GM18508 (cell line): ENCODE results near the gene FYN.
A peak's percentile ranks its signal among the peaks of the same experiment; 100 is the strongest.
"Not testable (repeated sequence)": the region's sequence is repeated elsewhere in the genome, so short reads cannot be mapped to it uniquely, and the experiment has no call there.

Experiments
- ATAC-seq: cut with Tn5 transposase; IDR thresholded peaks from one replicate; pipeline ENCODE4 v1.9.1; 2021; ENCODE audit warnings: moderate number of reproducible peaks; ENCODE audit not compliant: insufficient read depth, unreplicated experiment

Gene FYN

DNA sequence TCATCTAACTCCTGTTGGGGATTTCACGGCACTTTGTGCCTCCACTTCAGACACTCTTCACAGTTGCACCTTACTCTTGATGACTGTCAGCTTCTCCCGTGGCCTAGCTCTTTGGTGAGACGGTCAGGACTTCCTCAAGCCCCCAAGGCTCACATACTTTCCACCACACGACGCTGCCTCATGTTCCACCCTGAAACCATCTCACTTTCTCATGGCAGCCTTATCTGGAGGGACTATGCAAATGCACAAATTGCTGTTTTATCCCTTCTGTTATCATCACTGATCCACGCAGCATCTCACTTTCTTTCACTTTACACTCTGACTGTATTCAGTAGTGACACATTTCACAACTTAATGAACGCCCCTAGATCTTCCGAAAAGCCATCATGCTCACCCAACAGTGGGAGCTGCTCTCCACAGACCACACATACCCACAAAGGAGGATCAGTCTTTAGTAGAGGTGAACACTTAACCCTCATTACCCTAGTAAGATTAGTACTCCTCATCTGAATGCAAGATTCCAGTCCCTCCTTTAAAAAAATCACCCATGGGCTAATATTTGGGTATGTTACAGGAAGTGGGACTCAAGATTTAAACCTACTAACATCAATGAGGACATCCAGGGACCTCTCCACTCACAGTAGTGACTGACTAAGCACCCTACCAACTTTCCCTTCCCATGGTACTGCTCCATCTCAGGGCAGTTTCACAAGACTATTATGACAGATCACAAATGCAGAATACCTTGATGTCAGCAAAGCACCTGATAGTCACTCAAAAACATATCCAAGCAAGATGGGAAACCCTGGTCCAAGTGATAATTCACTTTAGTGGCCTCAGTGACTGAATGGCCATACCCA, 35.4 kb downstream of the FYN start:
- peak; percentile 66 for ATAC-seq

GRCh38 chr6:111837007-111837406, 36.2 kb downstream of the FYN start:
- no peak for ATAC-seq

GRCh38 chr6:111835807-111836206, 37.4 kb downstream of the FYN start:
- no peak for ATAC-seq

DNA sequence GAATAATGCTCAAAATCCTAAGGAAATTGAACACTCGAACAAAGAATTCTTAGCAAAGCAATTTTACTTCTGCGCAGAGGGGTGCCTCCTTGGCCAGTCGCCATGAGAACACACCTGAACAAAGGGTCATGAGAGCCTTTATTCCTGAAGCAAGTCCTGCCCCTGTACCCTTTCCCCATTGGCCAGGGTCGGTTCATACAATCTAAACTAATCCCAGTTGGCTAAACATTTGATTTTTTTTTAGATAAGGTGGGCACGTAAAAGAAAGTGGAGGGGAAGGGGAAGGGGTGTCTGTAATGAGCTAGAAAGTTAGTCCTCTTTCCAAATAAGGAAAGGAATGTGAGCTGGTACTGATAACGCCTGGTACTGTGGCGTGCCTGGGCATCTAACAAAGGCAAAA, 37.9 kb downstream of the FYN start:
- ATAC-seq, result not testable (repeated sequence)

DNA sequence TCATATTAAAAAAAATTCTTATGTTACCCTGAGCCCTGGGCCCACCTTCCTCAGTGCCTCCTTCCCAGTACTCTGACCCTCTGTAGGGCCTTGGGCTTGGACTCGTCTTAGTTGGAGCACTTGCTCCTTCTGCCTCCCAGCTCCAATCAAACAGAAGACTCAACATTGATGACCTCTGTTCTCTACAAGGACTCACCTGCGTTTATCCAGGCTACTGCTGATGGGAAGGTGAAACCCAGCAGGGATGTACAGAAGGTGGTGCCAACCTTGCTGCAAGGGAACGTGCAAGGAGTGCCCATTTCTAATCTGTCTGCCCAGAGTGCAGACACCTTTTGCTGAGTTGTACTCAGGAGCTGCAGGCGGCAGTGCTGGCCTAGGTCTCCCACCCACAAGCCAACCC, 38.9 kb downstream of the FYN start:
- ATAC-seq, result no peak

DNA sequence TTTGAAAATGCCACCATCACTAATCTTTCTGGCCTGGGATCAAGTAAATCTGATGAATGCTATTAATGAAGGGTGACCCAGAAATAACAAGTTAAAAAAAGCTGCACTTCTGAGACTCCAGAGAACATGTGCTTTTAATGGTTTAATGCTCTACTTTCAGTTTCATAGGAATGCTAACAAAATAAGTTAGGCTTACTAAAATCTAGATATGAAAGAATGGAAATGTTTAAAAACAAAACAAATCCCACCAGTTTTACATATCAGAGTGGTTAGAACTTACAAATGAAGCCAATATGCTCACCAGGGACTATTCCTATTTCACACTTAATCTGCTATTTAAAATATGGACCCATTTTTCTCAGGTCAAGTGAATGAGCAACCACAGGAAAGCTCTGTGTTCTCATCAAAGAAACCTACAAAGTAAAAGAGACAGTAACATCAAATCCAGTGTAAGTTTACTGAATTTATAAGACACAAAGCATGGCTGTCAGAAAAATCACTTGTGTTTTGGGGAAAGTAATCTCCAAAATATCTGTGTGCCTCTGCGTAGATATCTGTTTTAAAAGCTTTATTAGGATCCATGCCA, 40.3 kb downstream of the FYN start:
- ATAC-seq, result no peak

DNA sequence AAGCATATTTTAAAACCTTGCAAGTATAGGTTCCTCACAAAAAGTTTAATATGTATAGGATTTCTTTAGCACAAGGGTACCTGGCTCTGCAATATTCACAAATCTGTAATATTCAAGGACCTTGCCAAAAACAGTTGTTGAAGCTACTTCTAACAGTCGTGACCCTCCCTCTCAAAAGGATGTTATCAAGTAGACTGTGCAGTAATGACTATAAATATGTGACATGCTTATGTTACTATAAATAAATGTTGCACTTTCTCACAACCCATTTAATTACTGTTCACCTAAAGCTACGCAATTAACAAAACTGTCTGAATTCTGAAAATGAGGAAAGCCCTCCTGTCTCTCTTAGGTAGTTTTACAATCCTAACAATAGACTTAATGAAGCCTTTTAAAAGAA, 41.8 kb downstream of the FYN start:
- no peak for ATAC-seq

- no peak for ATAC-seq
Measured at GRCh38 chr6:111829998-111830397, 43.3 kb downstream of the FYN start.

DNA sequence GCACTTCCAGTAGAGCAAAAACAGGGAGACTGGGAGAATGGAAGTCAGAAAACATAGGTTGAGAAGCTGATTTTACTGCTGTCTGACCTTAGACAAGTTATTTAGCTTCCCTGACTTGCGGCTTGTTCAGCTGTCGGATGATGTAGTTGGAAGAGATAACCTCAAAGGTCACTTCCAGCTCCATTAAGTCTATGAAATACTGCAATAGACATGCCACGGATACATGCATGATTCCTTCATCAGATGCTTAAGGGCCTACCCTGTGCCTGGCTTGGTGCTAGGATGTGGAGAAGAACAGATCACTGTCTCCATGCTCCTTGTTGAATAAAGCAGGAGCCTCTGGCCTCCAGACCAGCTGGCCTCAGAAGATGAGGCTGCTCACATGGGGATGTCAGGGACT, 43.7 kb downstream of the FYN start:
- ATAC-seq, result no peak

DNA sequence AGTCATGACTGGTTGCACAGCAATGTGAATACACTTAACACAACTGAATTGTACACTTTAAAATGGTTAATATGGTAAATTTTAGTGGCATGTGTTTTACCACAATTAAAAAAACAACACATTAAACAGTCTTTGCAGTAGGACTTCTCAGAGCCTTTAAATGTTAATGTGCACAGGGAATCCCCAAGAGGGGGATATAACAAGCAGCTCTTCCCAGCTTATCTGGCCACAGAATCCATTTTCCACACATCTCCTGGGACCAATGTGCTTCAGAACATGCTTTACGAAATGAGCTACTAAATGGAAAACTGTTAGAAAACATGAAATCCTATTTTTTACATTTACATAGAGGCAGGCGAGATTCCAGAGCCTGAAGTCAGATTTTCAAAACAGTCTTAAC, 44.4 kb downstream of the FYN start:
- no peak for ATAC-seq

DNA sequence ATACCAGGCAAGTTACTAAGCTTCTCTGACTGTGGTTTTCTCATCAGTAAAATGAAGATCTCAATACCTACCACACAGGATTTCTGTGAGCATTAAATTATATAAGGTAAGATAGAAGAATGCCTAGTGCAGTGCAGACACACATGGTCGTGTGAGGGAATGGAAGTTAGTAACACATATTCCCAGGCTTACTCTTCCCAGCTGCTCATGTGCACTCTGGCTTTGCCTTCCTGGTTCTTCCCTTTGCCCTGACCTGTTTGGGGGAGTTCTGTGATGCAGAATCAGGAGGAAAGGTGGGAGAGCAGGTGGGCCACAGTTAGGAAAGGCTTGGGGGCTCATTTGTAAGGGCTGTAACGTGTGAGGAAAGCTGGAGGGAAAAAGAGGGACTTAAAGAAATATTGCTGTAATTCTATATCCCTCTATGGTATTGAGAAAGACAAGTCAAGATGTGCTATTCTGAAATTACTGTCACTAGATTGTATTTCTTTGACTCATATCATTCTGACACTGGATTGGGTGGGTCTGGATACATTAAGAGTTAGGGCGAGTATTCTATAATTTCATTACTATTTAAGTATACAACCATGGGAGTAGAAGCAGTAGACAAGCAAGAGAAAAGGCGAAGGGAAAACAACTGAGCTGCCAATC, 47.7 kb downstream of the FYN start:
- no peak for ATAC-seq

GRCh38 chr6:111824608-111825337, 48.5 kb downstream of the FYN start:
- peak; percentile 68 for ATAC-seq

DNA sequence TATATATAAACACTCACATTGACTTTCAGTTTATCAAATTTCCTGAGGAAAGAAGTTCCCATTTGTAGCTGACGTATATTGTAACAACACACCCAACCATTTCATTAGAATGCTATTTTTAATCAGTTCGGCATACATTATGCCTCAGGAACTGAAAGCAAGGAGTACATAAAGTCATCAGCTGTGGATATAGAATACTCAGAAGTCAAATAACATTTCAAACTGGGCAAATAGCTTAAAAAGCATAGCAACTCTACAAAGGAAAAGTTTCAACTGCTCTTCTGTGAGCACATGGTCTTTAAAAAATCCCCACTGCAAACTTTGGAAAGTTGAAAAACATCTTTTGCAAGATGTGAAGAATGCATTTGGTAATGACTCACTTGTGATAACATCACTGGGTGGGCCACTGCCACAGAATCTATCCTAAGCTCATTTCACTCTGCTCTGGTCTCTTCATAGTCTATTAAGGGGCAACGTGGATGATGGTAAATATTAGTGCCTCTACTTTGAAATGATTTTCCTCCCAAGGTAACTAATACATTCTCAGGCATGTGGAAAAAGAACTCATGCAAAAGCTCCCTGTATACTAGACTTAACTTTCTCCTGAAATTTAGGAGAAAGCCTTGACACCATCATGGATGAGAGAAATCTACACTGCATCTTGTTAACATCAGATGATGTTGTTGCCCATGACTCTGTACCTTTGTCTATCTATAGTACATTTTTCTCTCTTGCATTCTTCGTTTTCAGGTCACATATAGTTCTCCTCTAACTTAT, 49.2 kb downstream of the FYN start:
- ATAC-seq, result no peak

GRCh38 chr6:111823012-111823411, 50.2 kb downstream of the FYN start:
- ATAC-seq, result no peak

DNA sequence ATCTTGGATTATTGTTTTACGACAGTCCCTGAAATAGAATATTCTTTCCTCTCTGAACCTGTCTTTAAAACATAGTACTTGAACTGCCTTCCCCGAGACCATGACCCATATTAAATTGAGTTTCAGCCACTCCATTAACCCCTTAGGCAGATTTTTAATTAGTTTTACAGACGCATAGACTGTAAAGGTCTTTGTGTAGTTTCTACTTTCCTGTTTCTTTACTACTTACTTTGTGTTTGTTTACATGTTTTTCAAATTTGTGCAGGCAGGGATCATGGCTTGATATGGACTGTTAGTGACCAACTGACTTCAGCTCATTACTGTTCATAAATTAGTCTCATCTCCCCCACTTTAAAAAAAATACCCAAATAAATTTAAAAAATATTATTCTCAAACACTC, 53.8 kb downstream of the FYN start:
- ATAC-seq, result no peak

GRCh38 chr6:111818539-111819226, 54.6 kb downstream of the FYN start:
- no peak for ATAC-seq

GRCh38 chr6:111817451-111818120, 55.7 kb downstream of the FYN start:
- ATAC-seq, result no peak

DNA sequence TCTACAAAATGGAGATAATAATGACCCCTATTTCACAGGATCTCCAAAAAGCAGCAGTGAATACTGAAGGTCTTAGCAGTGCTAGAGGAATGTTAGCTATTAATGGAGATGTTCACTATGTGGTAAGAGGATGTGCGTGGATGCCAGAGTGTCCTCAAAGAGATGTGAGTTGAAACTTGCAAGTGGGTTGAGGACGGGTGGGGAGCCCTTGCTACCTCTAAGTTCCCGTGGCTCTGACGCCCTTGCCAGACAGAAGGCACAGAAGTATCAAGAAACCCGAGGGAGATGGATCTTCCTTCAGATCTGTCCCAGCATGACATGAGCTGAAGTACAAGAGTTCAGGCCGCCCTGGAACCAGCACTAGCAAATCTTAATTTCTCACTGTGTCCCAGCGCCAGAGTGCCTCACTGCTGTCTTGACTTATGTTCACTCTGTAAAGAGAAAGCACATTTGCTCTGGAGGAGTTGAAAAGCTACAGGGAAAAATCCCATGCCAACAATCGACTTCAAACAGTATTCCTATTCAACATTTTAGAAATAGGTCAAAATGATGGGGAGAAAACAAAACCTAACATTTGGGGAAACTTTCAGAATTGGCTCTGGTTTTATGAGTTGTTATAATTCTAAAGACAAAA, 59.5 kb downstream of the FYN start:
- no peak for ATAC-seq

- ATAC-seq, result no peak
Measured at GRCh38 chr6:111813237-111813636, 60.0 kb downstream of the FYN start.
